ENCODE data around the gene SLC27A6.
"Not testable (repeated sequence)": the region's sequence is repeated elsewhere in the genome, so short reads cannot be mapped to it uniquely, and the experiment has no call there.

The SLC27A6 gene

GRCh38 chr5:128965011-128965637, at the start of gene SLC27A6:
TSS of gene SLC27A6 (plus strand) at chr5:128965488. CDS start at chr5:128966138, 650 bp downstream.
- DNase-seq (ENCODE audit: low spot score): no peak

DNA sequence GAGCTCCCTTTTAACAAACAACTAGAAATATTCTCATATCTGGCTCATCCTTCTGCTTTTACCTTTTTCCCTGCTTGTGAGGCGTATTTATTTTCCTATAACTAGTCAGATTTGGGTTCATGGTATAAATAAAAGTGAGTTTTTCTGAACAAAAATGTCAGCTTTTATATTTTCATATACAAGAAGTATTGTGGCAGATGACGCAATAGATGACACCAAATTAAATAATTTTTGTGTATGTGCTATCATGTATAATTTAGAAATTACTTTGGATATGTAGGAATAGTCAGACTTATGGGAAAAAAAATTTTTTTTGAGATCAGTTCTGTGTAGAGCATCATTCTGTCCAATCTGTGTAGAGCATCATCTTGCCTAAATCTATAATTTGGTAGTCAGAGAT, 45.7 kb upstream of the SLC27A6 start:
- DNase-seq (ENCODE audit: low spot score): no peak

GRCh38 chr5:128920345-128921215, 44.7 kb upstream of the SLC27A6 start:
- DNase-seq (ENCODE audit: low spot score): no peak

- no peak for DNase-seq (ENCODE audit: low spot score)
Observed at GRCh38 chr5:128924299-128924698, 41.0 kb upstream of the SLC27A6 start.

DNA sequence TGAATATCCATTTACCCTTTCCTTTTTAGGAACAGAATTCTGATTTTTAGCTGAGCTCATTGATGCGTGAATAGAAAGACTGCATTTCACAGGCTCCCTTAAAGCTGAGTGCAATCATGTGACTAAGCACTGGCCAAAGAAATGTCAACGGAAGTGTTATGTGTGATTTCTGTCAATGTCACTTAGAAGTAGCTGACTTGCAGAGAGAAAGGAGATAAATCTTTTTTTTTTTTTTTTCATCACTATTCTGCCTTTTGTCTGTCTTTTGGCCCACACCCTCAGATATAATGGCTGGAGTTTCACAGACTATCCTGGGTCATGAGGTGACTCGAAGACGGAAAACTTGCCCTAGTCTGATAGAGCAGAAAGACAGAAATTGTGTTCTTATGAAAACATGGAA, 39.3 kb upstream of the SLC27A6 start:
- DNase-seq (ENCODE audit: low spot score): no peak

GRCh38 chr5:128927644-128928043, 37.6 kb upstream of the SLC27A6 start:
- no peak for DNase-seq (ENCODE audit: low spot score)

GRCh38 chr5:128932232-128932631, 33.1 kb upstream of the SLC27A6 start:
- not testable (repeated sequence) for DNase-seq (ENCODE audit: low spot score)

- not testable (repeated sequence) for DNase-seq (ENCODE audit: low spot score)
Observed at GRCh38 chr5:128943100-128943499, 22.2 kb upstream of the SLC27A6 start.

GRCh38 chr5:128949847-128950546, 15.3 kb upstream of the SLC27A6 start:
- DNase-seq (ENCODE audit: low spot score): no peak

GRCh38 chr5:128951301-128951700, 14.0 kb upstream of the SLC27A6 start:
- DNase-seq (ENCODE audit: low spot score): not testable (repeated sequence)

GRCh38 chr5:128956164-128956563, 9.1 kb upstream of the SLC27A6 start:
- DNase-seq (ENCODE audit: low spot score): no peak

- no peak for DNase-seq (ENCODE audit: low spot score)
Observed at GRCh38 chr5:128962211-128962610, 3.1 kb upstream of the SLC27A6 start.

DNA sequence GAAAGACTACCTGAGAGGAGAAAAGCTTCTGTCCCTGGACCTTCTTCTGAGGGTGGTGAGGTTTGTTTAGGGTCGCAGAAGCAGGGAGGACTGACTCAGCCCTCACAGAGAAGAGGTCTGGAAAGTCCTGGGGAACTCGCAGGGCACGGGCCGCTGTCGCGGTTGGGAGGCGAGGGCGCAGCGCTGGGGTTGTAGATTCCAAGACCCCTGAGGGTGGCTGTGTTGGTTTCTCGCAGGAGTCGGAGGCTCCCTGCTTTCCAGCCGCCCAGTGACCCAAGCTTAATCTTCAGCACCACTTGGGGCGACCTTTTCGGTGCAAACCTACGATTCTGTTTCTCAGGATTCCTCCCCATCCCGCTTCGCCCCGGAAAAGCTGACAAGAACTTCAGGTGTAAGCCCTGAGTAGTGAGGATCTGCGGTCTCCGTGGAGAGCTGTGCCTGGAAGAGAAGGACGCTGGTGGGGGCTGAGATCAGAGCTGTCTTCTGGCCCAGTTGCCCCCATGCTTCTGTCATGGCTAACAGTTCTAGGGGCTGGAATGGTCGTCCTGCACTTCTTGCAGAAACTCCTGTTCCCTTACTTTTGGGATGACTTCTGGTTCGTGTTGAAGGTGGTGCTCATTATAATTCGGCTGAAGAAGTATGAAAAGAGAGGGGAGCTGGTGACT, 482 bp downstream of the SLC27A6 start:
- no peak for DNase-seq (ENCODE audit: low spot score)

- DNase-seq (ENCODE audit: low spot score): no peak
Observed at GRCh38 chr5:128966375-128966774, 1.1 kb downstream of the SLC27A6 start.

DNA sequence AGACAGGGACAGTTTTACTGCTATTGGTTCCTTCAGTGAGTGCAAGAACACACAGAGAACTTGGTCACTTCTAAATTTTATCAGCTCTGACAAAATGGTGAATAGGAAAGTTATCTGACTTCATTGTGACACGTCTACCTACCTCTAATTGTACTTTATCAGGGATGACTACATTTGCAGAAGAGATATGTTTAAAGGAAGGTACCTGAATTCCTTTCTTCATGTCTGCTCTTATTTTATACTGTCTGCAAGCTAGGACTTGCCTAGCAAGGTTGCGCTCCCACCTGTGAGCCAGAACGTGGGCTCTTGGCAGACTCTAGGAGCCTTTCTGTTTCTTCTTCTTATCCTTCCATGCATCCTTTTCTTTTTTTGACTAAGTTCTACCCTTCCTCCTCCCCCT, 1.6 kb downstream of the SLC27A6 start:
- DNase-seq (ENCODE audit: low spot score): no peak

DNA sequence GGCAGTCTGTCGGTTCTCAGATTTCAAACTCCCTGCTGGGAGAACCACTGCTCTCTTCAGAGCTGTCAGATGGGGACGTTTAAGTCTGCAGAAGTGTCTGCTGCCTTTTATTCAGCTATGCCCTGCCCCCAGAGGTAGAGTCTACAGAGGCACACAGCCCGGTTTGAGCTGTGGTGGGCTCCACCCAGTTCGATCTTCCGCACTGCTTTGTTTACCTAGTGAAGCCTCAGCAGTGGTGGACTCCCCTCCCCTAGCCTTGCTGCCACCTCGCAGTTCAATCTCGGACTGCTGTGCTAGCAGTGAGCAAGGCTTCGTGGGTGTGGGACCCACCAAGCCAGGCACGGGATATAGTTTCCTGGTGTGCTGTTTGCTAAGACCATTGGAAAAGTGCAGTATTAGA, 8.0 kb downstream of the SLC27A6 start:
- DNase-seq (ENCODE audit: low spot score): no peak

DNA sequence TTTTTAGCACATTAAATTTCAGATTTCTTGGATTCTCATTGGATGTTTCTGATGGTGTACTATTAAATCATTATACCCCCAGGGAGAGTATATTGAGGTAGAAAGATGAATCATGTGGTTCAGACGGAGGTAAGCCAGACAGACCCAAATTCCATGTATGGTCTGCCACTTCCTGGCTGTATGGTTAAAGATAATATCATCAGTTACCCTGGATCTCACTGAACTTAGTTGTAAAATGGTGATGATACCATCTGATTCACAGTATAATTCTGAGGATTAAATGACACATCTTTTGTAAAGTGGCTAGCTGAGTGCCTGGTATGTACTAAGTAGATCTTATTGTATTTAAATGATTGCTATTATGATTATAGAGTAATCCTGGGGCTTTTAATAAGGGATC, 9.3 kb downstream of the SLC27A6 start:
- no peak for DNase-seq (ENCODE audit: low spot score)

GRCh38 chr5:128979761-128980160, 14.5 kb downstream of the SLC27A6 start:
- DNase-seq (ENCODE audit: low spot score): no peak

GRCh38 chr5:128980917-128981316, 15.6 kb downstream of the SLC27A6 start:
- DNase-seq (ENCODE audit: low spot score): no peak

- no peak for DNase-seq (ENCODE audit: low spot score)
Observed at GRCh38 chr5:128984480-128984879, 19.2 kb downstream of the SLC27A6 start.

GRCh38 chr5:128988476-128988875, 23.2 kb downstream of the SLC27A6 start:
- no peak for DNase-seq (ENCODE audit: low spot score)

DNA sequence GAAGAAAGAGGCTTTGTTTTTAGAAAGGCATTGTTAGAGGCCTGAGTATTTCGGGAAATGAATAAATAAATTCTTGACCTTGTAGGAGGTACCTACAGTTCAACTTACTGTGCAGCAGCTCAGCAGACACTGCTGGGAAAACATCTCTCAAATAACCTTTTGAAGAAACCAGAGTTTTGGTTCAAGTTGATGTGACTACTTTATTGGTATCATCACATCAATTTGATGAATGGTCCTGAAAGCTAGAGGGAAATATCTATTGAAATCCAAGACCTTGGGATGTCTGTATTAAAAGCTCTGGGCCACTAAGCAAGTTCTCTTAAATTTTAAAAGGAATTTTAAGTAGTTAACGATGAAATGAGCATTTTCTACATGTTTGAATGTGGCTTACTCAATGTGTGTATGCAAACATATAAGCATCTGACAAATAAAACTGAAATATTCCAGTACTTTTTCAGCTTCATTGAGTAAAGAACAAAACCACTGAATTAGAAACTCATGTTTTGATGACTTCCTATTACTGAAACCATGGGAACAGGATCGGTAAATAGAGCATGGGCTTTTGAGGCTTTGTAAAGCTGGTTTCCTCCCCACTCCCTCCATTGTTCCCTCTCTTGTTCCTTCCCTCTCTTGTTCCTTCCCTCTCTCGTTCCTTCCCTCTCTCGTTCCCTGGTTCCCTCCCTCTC, 36.7 kb downstream of the SLC27A6 start:
- DNase-seq (ENCODE audit: low spot score): no peak
